ENCODE measurements around the gene NOP9.

DNA sequence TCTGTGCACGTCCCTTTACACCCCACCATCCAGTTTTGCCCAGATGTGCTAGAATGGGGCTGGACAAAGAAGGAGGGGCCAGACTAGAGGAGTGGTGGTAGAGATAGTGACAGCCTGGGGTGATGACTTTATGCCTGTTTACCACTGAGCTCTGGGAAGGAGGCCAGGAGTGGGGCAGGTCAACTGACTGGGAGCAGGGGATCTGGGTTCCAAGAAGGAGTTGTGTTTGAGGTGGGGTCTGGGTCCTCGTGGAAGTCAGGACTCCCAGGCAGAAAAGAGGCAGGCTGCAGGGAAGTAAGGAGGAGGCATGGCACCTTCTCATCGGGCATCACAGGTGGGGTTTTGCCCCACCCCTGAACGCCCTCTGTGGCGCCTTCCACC is 10.6 kb downstream of the NOP9 start:
- TF ChIP-seq, protein P1, sequence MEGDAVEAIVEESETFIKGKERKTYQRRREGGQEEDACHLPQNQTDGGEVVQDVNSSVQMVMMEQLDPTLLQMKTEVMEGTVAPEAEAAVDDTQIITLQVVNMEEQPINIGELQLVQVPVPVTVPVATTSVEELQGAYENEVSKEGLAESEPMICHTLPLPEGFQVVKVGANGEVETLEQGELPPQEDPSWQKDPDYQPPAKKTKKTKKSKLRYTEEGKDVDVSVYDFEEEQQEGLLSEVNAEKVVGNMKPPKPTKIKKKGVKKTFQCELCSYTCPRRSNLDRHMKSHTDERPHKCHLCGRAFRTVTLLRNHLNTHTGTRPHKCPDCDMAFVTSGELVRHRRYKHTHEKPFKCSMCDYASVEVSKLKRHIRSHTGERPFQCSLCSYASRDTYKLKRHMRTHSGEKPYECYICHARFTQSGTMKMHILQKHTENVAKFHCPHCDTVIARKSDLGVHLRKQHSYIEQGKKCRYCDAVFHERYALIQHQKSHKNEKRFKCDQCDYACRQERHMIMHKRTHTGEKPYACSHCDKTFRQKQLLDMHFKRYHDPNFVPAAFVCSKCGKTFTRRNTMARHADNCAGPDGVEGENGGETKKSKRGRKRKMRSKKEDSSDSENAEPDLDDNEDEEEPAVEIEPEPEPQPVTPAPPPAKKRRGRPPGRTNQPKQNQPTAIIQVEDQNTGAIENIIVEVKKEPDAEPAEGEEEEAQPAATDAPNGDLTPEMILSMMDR (IDR thresholded peaks at IDR 0.05; ENCODE audit: low read length) = no peak
- no peak for TF ChIP-seq EZH2 (IDR thresholded peaks at IDR 0.05; ENCODE audit: borderline replicate concordance, low read length)
